ENCODE results near the gene CDV3. TPM values are rescaled to one million over a fixed set of nuclear protein-coding genes. Genes with fewer than 3 reads are reported as not detected.

Gene CDV3
- polyA plus RNA-seq, 2 of the 4 experiments (the other 2 are of a cell fraction): 101 to 120 TPM

- 46% methylated on average over 2 of the region's 2 CpGs for WGBS (ENCODE audit: missing lambda C conversion rate)
- ChIA-PET POLR2A (no interaction called here), CTCF (interaction anchor here (0.9 to 1.2 kb wide), 2 partner anchors 15 to 29 kb away, joined by 3 read pairs; no protein-coding TSS in a partner anchor)
- no peak for FAIRE-seq
- no peak for DNase-seq (ENCODE audit: low read depth in 1 of 2, low spot score in 1 of 2)
- no peak overlapping the region for H3K4me2 ChIP-seq
- H3K27ac ChIP-seq: no peak overlapping the region
- no peaks in the 10 kb centered on the region for H3K9me3 ChIP-seq
- TF ChIP-seq NR3C1 (IDR thresholded peaks at IDR 0.05) (no peak), EP300 (IDR thresholded peaks at IDR 0.05) (no peak), NFE2L2 (conservative IDR thresholded peaks at IDR 0.05; ENCODE audit: low read length) (no peak), MAX (IDR thresholded peaks at IDR 0.05) (no peak), HOXA7 (CRISPR knock-in tag; IDR thresholded peaks at IDR 0.05) (no peak), HMGXB4 (CRISPR knock-in tag; IDR thresholded peaks at IDR 0.05; ENCODE audit: borderline replicate concordance) (no peak), JUNB (IDR thresholded peaks at IDR 0.05) (no peak), HES2 (IDR thresholded peaks at IDR 0.05) (no peak), ZSCAN20 (CRISPR knock-in tag; IDR thresholded peaks at IDR 0.05) (no peak), HEYL (CRISPR knock-in tag; IDR thresholded peaks at IDR 0.05) (no peak), POLR2AphosphoS2 (conservative IDR thresholded peaks at IDR 0.05; ENCODE audit: low read length) (no peak), RCOR1 (IDR thresholded peaks at IDR 0.05; ENCODE audit: low read depth, low read length) (no peak), HOXB5 (CRISPR knock-in tag; IDR thresholded peaks at IDR 0.05) (no peak), SMC3 (IDR thresholded peaks at IDR 0.05) (no peak), REST (IDR thresholded peaks at IDR 0.05) (no peak), USF2 (IDR thresholded peaks at IDR 0.05) (no peak), FOSL2 (IDR thresholded peaks at IDR 0.05) (no peak), FOSL2 (CRISPR knock-in tag; IDR thresholded peaks at IDR 0.05) (no peak)
- no peak for ATAC-seq
- no peak overlapping the region for H3K4me3 ChIP-seq
- no peaks in the 10 kb centered on the region for H3K4me1 ChIP-seq
These were observed 11.8 kb upstream of the CDV3 start for GRCh38 chr3:133561679-133562078.

GRCh38 chr3:133562376-133562775 is 11.1 kb upstream of the CDV3 start:
- Histone ChIP-seq H3K4me1 (peaks cover 2% of the 10 kb centered on the region; the same call in 1 of the 3 replicates), H3K4me3 (no peak overlapping the region), H3K27ac (no peak overlapping the region), H3K9me3 (no peaks in the 10 kb centered on the region), H3K4me2 (no peak overlapping the region)
- FAIRE-seq (no peak), DNase-seq (ENCODE audit: low read depth in 1 of 2, low spot score in 1 of 2) (no peak), ATAC-seq (no peak)
- CTCF ChIA-PET: interaction anchor here (0.9 to 2.0 kb wide), 3 partner anchors 12 to 30 kb away, joined by 3 to 7 read pairs (median 3); no protein-coding TSS in a partner anchor
- WGBS (ENCODE audit: missing lambda C conversion rate): 86% methylated on average over 1 of the region's 1 CpG
- POLR2A ChIA-PET: no interaction called here
- TF ChIP-seq KDM1A (IDR thresholded peaks at IDR 0.05; ENCODE audit: low read depth) (no peak), PHF8 (IDR thresholded peaks at IDR 0.05; ENCODE audit: borderline replicate concordance, low read depth) (no peak), CTCF (IDR thresholded peaks at IDR 0.05) (no peak), RCOR1 (IDR thresholded peaks at IDR 0.05; ENCODE audit: low read depth, low read length) (no peak), PBX3 (IDR thresholded peaks at IDR 0.05) (no peak)

Measured in A549 (cell line).